ENCODE data around the gene KLHL17.

DNA sequence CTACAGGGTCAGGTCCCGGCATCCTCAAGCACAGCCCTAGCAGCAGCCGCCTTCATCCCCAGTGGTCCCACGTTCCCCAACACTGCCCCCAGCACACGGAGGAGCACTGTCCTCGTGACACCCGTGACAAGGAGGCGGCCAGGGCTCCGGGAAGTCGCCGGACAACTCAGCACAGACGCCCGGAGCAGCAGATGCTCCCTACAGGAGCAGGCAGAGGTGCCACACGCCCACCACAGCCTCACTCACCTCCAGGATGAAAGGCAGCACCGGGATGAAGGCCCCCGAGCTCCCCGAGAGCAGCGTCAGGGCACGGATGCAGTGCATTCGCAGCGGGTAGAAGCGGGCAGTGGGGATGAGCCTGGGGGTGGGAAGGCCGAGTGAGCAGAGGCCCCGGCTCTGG, 9.5 kb upstream of the KLHL17 start:
- TF ChIP-seq SREBF2 (IDR thresholded peaks at IDR 0.05; ENCODE audit: low read length): no peak
- TF ChIP-seq, protein P1, sequence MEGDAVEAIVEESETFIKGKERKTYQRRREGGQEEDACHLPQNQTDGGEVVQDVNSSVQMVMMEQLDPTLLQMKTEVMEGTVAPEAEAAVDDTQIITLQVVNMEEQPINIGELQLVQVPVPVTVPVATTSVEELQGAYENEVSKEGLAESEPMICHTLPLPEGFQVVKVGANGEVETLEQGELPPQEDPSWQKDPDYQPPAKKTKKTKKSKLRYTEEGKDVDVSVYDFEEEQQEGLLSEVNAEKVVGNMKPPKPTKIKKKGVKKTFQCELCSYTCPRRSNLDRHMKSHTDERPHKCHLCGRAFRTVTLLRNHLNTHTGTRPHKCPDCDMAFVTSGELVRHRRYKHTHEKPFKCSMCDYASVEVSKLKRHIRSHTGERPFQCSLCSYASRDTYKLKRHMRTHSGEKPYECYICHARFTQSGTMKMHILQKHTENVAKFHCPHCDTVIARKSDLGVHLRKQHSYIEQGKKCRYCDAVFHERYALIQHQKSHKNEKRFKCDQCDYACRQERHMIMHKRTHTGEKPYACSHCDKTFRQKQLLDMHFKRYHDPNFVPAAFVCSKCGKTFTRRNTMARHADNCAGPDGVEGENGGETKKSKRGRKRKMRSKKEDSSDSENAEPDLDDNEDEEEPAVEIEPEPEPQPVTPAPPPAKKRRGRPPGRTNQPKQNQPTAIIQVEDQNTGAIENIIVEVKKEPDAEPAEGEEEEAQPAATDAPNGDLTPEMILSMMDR (IDR thresholded peaks at IDR 0.05 in 2 of 3, conservative IDR thresholded peaks at IDR 0.05 in 1 of 3; ENCODE audit: control insufficient read depth in 2 of 3, extremely low read depth in 1 of 3, insufficient read depth in 1 of 3, low read depth in 3 of 3, low read length in 3 of 3): no peak
- no peak for TF ChIP-seq POLR2A (IDR thresholded peaks at IDR 0.05; ENCODE audit: low read depth, low read length)
- TF ChIP-seq, protein P2, sequence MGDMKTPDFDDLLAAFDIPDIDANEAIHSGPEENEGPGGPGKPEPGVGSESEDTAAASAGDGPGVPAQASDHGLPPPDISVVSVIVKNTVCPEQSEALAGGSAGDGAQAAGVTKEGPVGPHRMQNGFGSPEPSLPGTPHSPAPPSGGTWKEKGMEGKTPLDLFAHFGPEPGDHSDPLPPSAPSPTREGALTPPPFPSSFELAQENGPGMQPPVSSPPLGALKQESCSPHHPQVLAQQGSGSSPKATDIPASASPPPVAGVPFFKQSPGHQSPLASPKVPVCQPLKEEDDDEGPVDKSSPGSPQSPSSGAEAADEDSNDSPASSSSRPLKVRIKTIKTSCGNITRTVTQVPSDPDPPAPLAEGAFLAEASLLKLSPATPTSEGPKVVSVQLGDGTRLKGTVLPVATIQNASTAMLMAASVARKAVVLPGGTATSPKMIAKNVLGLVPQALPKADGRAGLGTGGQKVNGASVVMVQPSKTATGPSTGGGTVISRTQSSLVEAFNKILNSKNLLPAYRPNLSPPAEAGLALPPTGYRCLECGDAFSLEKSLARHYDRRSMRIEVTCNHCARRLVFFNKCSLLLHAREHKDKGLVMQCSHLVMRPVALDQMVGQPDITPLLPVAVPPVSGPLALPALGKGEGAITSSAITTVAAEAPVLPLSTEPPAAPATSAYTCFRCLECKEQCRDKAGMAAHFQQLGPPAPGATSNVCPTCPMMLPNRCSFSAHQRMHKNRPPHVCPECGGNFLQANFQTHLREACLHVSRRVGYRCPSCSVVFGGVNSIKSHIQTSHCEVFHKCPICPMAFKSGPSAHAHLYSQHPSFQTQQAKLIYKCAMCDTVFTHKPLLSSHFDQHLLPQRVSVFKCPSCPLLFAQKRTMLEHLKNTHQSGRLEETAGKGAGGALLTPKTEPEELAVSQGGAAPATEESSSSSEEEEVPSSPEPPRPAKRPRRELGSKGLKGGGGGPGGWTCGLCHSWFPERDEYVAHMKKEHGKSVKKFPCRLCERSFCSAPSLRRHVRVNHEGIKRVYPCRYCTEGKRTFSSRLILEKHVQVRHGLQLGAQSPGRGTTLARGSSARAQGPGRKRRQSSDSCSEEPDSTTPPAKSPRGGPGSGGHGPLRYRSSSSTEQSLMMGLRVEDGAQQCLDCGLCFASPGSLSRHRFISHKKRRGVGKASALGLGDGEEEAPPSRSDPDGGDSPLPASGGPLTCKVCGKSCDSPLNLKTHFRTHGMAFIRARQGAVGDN (IDR thresholded peaks at IDR 0.05): no peak
